GM19240 (cell line): ENCODE results near the gene WDR45.
A peak's percentile ranks its signal among the peaks of the same experiment; 100 is the strongest.

Source experiments
- DNase-seq: peaks from one replicate; pipeline ENCODE4 v3.0.0; 2011; ENCODE audit warnings: low spot score; ENCODE audit not compliant: insufficient read length

The WDR45 gene

DNA sequence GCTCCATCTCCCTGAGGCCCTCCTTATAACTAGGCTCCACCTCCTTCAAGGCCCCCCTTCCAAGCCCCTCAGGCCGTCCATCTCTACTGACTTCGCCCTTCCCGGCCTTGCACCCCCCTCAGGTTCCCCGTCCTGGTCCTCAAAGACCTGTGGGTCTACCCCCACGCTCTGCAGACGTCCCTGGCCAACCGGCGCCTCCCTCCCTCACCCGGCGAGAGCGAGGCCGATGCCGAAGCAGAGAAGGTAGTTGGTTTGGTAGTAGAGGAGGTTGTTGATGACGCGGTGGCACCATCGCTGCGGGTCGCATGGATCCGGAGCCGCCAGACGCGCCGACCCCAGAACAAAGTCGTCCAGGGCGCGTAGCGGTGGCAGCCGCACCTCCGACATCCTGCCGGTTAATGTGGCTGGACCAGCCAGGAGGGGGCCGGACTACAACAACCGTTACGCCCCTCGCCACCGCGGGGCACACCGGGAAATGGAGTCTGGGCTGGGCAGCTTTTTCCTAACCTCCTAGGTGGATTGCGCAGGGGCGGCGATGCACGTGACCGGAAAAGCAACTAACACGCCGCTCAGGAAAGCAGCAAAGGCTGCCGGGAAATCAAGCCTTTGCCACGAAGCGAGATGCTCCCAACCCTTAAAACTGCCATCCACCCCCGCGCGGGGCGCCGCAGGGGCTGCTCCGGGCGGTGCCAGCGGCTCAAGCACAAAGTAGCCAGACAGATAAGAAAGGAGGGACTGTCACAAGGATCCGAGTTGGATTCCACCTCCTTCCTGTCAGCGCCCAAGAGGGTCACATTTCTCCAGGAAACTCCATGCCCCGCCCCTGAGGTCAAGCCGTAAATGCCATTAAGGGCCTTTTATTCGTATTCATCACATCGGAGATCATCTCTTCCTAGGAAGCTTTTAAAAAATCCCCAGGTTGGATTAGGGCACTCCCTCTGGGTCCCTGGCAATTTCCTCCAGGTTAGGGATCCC lies 5.8 kb downstream of the WDR45 start, which contains the start of gene PRAF2:
Gene PRAF2 (minus strand): TSS at position 402 of the 975 bp plus-strand sequence. CDS start 15 bp downstream, at position 387.
- DNase-seq, result peak; percentile 91

DNA sequence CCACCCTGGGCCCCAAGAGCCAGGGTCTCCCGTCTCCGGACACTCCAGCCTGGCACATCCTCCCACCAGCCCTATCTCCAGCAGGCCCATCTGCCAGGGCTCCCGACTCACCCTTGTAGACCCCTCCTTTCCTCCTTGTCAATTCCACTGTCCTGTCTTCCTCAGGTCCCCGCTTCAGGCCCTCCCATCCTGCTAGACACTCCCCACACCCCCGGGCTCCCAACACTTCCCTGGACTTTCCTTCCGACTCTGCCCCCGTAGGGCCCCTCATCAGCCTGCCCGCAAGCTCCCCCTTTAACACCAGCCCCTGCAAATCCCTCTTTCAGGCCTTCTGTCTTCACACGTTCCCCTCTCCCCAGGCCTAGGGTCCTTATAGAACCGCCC lies 7.0 kb downstream of the WDR45 start:
- no peak for DNase-seq

DNA sequence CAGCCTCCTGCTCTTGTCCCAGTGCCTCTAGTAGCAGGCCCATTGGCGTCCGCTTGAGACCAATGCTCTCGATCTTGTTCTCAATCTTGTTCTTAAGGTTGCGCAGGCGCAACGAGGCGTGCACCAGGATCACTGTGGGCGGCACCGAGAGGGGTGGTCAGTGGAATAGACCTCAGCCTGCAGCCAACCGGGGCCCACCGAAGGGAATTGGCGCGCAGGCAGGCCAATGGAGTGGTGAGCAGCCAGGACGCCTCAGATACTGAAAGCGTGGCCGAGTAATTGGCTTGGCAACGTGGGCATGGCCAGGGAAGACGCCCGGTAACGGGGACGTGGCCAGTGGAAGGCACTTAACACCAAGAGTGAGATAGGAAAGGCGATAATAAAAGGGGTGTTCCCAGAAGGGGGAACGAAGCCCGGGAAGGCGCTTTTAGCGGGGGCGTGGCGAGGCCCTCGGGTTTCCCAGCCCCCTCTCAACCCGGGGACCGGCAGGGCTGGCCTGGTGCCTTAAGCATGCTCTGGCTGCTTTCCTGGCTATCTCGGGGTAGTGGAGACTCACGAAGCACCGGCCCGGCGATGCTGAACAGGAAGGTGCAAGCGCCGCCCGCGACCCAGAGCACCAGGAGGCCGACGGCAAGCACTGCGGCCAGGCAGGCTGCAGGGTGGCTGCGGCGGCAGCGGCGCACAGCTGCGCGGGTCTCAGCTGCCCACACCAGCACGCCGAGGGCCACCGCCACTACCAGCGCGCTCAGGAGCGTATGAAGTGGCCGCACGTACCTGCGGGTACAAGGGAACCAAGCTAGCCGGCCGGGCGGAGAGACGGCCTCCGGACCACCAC lies 7.6 kb downstream of the WDR45 start:
- no peak for DNase-seq

DNA sequence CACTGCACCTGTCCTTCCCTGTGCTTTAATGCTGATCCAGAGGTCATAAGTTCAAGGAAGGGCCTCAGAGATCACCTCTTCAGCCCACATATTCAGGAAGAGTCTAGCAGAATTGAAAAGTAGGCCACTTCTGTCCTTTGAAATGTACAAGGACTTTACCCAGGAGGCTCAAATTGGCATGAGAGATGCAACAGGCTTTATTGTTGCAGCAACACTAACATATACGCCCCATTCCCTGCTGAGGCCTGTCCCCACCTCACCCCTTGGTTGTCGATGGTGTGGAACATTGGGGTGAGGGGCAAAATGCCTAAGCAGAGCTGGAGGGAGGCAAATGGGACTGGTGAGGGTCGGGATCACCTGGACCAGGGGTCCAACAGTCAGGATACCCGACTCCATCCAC lies 8.7 kb downstream of the WDR45 start:
- no peak for DNase-seq

DNA sequence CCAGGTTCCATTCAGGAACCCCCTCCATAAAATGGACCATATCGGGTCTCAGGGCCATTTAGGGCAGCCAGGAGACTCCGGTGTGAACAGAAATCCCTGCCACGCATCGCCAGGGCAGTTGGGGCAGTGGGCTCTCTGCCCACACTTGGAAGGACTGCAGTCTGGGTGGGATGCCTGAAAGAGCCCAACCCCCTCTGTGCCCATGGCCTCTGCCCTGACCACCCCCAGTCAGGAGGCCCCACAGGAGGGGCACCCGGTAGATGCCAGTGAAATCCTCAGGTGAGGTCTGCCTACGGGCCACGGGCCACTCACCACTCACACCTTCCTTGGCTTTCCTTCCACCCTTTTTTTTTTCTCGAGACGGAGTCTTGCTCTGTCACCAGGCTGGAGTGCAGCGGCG lies 10.6 kb downstream of the WDR45 start:
- DNase-seq, result no peak

DNA sequence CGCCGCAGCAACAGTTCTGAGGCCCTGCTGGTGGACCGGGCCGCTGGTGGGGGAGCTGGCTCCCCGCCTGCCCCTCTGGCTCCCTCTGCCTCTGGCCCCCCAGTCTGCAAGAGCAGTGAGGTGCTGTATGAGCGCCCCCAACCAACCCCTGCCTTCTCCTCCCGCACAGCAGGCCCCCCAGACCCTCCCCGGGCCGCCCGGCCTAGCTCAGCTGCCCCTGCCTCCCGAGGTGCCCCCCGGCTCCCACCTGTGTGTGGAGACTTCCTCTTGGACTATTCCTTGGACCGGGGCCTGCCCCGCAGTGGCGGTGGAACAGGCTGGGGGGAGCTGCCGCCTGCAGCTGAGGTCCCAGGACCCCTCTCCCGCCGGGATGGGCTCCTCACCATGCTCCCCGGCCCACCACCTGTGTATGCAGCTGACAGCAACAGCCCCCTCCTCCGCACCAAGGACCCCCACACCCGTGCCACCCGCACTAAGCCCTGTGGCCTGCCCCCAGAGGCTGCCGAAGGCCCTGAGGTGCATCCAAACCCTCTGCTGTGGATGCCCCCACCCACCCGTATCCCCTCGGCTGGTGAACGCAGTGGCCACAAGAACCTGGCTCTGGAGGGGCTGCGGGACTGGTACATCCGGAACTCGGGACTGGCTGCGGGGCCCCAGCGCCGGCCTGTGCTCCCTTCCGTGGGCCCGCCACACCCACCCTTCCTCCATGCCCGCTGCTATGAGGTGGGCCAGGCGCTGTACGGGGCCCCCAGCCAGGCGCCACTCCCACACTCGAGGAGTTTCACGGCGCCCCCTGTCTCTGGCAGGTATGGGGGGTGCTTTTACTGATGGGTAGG lies 12.2 kb downstream of the WDR45 start:
- no peak for DNase-seq

DNA sequence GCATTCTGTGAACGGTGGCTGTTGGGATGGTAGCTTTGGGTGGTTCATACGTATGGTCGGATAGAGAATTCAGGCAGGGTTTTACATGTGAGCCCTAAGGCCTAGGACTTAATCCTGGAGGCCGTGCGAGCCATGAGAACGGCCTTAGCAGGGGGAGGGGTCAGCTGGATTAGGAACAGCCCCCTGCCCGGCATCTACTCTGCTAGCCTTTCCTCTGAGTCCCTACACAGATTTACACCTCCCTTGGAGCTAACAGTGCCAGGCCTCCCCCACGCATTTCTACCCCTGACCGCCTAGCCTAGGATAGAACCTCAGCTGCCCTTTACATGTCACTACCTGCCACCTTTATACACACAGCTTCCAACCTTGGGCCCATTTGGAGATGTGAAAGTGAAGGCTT lies 13.0 kb downstream of the WDR45 start:
- no peak for DNase-seq

DNA sequence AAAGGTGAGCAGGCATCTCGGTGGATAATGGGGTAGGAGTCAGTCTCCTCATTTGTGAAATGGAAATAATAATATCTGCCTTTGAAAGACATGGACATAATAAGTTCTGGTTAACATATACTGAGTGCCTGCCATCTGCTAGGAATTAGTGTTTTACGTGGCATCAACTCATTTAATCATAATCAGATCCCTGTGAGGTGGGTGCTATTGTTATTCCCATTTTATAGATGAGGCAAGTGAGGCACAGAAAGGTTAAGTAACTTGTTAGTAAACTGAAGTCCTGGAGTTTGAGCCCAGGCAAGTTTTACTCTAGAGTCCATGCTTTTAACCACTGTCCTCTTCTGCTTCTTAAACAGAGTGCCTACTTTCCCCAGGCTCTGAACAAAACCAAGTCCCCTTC lies 13.4 kb downstream of the WDR45 start:
- no peak for DNase-seq

DNA sequence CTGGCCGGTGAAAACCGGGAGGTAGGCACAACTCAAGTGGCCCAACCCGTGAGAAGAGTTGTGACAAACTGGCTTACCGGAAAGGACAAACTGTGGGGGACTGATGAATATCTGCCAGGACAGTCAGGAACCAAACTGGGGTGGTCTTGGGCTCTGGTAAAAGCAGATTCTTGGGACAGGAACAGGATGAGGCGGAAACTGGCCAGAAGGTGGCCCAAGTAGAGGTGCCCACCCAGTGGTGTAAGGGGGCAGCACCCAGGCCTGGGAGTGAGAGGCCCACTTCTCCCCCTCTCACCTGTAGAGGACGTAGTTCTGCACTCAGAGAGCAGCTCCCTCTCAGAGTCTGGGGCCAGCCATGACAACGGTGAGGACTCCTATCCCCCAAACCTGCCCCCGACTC lies 15.0 kb downstream of the WDR45 start:
- DNase-seq, result no peak

DNA sequence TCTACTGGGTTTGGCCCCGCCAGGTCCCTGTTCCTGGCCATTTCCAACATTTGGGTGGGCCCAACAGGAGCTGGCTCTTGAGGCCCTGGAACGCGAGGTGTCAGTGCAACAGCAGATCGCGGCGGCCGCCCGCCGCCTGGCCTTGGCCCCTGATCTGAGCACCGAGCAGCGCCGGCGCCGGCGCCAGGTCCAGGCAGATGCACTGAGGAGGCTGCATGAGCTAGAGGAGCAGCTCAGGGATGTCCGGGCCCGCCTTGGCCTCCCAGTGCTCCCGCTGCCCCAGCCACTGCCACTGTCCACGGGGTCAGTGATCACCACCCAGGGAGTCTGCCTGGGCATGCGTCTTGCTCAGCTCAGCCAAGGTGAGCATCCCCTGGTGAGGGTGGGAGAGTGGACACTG lies 15.4 kb downstream of the WDR45 start:
- DNase-seq, result no peak

DNA sequence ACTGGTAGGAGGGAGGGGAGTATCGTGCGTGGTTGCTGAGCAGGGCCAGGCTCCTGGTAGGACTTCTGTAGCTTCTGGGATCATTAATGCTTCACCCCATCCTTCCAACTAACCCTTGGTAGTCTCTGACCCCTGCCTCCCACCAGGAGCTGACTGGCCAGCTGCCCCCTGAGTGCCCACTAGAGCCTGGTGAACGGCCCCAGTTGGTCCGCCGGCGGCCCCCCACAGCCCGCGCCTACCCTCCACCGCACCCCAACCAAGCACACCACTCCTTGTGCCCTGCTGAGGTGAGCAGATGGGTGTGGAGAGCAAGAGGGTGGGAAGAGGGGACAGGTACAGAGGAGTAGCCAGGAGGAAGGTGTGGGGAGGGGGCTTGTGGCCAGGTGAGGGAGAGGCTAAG lies 16.0 kb downstream of the WDR45 start:
- no peak for DNase-seq

DNA sequence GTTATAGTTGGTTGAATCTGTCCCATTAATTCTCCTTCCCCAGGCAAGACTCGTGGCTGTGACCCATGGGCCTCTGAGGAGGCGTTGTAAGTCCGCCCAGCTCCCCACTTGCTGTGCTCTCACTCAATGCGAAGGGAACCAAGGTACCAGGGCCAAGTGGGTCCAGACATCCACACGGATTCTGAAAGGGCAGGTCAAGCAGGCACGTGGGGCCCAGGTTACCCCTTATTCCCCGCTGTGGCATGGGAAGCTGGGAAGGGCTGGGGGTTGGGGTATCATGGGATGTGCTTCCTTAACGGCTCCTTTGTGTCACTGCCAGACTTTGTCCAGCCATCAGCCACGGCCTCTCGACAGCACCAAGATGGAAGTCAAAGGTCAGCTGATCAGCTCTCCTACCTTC lies 17.8 kb downstream of the WDR45 start:
- no peak for DNase-seq

DNA sequence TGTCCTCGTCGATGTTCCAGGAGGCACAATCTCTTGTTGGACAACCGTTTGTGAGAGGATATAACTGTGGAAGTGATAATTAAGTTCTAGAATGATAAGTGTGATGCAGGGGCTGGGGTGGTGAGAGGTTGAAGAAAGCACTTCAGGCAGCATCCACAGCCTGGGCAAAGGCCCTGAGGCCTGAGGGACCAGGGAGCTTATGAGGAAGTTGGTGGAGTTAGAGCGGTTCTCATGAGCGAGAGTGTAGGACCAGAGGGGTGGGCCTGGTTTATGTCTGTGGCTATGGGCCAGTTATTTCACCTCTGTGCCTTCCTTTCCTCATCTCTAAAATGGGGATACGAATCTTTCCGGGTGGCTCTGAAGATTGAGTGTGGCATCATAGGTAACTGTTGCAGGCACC lies 18.2 kb downstream of the WDR45 start:
- no peak for DNase-seq

DNA sequence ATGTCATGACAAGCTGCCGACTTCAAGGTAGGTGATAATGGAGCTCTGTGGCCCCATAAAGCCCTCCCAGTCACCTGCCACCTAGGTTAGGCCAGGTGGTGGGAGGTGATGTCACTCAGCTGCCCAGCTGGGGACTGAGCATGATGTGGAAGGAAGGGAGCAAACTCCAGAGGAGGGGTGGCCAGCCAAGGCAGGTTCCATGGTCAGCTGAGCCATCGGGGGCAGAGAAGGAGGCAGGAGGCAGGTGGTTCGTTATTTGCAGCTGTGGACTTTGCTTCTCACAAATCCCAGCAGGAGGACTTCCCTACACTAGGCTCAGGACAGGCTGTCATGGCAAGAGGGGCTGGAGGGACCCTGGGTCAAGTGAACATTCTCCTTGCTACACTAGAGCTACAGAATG lies 18.8 kb downstream of the WDR45 start:
- DNase-seq, result no peak

DNA sequence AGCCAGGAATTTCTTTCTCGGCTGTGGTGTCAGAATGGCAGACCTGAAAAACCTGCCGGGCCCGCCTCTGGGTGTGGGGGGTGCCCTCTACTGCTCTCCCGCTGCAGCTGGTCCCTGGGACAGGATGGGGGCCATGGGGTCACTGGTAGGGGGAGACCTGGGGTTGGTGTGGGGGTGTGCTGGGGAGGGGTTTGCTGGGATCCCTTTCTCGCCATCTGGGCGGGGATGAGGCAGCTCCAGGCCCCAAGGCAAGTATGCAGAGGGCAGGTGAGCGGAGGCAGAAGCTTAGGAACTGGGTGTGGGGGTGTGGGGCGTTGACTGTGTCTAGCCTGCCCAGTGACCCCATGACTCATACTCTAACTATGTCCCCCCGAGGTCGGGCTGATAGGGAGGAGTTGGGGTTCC lies 20.0 kb downstream of the WDR45 start:
- no peak for DNase-seq

DNA sequence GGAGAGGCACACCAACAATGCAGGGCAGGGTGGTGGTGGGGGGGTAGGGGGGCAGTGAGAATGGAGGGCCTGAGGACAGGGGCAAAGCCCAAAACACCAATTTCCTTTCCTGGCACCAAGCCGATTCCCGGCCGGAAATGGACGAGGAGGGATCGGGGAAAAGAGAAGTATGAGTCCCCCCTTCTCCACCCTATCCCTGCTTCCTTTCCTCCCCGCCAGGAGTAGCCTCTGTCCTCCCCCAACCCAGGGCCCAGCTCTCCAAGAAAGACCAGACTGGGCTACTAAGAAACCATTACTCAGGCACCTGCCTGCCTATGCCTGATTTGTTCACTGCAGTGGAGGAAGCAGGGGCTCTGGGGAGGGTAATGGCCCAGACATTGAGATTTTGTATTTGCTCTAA lies 20.5 kb downstream of the WDR45 start:
- no peak for DNase-seq

DNA sequence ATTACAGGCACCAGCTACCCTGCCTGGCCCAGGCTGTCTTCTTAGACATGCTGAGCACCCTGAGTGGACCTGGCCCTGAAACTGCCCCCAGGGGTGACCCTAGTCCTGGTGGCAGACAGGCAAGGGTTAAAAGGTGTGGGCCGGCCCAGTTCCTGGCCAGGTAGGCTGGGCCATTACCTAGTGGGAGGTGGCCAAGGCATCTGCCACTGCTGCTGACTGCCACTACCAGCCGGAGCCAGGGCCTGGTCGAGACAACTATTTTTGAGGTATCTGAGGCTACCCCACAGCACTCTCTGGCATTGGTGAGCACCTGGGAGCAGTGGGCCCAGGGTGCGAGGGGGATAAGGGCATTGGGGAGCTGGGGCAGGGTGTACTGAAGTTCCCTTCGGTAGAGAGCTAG lies 20.9 kb downstream of the WDR45 start, which contains the start of gene CCDC120:
Gene CCDC120 (plus strand): TSS at position 206 of the 400 bp plus-strand sequence. CDS start 3,043 bp downstream, outside the sequence.
- no peak for DNase-seq

DNA sequence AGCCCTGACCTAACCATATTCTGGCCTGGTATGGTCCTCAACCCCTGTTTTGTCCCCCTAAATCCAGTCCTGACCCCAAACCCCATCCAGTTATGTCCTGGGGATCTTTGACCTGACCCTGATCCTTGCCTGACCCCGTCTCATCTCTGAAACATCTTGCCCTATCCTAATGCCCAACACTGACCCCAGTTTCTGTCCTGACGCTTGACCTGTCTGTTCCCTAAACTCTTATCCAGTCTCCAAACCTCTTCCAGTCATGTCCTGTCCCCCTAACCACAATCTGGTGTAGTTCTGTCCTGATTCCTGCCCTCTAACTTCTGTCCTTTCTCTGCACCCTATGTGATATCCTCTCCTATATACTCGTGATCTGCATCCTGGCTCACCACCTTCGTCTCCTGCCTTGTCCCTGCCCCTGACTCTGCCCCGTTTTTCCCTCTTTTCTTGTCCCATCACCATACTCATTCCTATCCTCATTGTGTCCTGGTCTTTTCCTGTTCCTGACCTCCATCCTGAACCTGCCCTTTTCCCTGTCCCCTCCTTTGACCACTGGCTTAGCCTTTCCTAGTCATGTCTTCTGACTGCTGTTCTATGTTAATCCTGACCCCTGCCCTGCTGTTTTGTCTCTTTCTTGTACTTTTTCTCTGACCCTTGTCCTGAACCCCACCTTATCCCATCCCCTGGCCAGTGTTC lies 25.5 kb downstream of the WDR45 start:
- DNase-seq, result no peak

DNA sequence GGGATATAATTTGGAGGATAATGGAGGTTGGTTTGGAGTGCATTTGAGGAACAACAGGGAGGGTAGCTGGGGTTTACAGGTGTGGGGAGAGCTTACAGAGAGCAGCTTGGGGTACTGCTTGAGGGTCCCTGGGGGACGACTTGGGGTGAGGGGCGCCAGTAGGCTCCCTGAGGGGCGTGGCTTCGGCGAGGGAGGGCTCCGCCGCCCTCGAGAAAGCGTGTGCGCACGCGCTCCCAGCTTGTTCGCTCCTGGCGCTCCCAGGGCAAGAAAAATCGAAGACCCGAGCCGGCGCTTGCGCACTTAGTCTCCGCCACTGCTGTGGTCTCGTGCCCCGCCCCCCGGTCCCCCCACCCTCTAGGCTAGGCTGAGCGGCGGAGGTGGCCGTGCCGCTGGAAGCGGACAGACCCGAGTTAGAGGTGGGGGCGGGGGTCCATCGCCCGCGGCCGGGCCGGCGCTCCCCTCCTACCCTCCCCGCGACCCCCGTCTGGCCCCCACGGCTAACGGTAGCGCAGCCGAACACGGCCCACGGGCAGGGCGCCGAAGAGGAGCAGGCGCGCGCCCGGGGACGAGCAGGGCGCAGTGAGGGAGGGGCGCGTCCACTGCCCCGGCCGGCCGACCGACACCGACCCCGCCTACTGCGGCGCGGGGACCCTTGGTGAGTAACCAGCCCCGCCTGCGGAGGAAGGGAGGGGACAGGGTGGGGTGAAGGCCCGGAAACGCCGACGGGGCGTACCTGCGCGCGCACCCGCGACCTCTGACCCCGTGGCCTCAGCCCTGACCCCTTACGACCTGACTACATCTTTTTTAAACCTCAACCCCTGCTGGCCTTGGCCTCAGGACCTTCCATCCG lies 26.2 kb downstream of the WDR45 start:
- DNase-seq, result peak; percentile 62

DNA sequence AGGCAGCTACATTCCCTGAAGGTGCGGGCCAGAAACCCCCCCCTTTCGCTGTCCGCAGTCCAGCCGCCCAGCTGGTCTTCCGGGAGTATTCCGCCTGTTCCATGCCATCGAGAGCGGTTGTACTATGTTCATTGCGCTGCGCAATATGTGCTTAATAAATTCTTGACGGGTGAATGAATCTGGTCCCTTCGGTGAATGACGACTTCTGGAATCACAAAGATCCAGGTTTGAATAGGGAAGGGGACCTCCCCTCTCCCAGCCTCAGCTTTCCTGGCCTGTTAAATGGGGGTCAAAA lies 35.8 kb downstream of the WDR45 start:
- DNase-seq, result no peak
